ENCODE data around the gene CTDSP2.
"Not testable (repeated sequence)": the region's sequence is repeated elsewhere in the genome, so short reads cannot be mapped to it uniquely, and the experiment has no call there.

Gene CTDSP2

DNA sequence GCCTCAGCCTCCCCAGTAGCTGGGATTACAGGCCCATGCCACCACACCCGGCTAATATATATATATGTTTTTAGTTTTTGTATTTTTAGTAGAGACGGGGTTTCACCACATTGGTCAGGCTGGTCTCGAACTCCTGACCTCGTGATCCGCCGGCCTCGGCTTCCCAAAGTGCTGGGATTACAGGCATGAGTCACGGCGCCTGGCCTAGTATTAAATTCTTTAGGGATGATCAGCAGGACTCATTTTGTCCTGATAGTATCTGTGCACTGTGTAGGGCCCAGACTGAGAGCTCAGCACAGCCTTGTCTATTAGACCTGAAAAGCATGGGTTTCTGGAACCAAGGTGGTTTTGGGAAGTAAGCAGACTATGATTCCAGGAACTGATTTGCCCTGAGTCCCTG is 34.5 kb upstream of the CTDSP2 start:
- not testable (repeated sequence) for DNase-seq

DNA sequence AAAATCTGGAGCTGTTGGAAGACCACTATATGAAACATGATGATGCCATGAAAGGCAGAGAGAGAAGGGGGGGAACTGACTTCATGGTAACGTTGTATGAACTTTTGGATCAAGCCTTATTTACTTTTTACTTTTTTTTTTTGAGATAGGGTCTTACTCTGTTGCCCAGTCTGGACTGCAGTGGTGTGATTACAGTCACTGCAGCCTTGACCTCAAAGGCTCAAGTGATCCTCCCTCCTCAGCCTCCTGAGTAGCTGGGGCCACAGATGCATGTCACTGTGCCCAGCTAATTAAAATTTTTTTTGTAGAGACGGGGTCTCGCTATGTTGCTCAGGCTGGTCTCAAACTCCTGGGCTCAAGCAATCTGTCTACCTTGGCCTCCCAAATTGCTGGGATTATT is 31.3 kb upstream of the CTDSP2 start:
- DNase-seq = no peak

DNA sequence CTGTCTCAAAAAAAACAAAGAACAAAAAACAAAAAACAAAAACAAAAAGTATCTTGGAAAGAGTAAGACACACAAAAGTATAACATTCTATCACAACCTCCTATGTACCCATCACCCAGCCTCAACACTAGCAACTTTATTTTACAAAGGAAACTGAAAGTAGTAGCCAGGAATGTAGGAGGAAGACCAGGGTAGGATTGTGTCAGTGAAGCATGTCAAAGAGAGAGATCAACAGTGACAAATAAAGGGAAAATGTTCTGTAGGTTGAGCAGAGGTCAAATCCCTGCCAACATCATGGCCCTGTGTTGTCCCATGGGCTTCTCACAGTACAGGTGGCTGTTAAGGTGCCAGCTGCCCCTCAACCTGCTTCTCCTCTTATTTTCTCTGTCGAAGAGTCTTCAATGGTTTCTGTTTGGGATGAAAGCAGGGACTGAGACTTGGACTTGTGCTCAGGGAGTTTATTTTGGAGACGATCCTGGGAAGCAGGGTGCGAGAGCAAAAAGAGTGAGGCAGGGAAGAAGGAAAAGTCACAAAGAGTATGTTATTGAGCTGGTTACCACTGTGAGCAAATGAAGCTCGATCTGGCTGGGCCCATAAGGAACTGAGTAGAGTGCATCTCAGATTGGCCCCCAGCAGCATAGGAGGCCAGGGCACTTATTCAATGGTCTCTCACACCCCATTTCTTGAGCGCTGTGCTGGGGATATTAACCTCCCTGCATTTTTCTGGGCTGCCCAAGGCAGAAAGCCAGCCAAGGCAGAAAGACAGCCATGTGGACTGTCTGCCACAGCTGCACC is 29.4 kb upstream of the CTDSP2 start:
- no peak for DNase-seq

DNA sequence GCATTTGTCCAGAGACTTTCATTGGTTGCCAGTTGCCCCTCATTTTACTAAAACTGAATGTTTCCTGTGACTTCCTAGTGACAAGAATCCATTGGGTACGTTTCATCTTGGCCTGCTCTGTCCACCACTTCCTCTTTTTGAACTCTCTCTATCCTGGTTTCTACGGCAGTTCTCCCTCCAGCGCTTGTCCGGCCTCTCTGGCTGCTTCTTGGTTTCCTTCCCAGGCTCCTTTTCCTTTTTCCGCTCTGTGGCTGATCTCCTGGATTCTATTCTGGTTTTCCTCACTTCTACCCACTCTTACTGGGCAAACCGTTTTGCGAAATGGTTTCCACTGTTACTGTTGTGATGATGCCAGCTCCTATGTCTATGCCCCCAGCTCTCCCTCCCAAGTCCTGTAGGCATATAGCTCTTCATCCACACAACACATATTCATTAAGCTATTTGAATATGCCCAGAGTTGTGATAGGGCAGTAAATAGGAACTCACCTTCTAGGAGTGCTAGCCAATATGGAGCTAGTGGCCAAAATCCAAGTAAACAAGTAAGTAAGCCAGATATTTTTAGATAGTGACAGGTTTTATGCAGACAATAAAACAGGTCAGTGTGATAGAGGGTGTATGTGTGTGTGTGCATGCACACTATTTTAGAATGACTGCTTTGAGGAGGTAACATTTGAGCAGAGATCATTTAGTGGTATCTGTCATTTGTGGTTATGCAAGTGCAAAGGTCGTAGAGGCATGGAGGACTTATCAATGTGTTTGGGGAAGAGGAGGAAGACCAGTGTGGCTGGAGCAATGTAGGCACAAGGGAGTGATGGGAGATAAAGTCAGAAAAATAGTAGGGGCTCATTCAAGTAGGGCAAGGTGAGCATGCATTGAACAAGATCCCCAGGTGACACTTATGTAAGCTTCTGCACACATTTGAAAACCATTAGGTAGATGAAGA is 27.9 kb upstream of the CTDSP2 start:
- DNase-seq = no peak

DNA sequence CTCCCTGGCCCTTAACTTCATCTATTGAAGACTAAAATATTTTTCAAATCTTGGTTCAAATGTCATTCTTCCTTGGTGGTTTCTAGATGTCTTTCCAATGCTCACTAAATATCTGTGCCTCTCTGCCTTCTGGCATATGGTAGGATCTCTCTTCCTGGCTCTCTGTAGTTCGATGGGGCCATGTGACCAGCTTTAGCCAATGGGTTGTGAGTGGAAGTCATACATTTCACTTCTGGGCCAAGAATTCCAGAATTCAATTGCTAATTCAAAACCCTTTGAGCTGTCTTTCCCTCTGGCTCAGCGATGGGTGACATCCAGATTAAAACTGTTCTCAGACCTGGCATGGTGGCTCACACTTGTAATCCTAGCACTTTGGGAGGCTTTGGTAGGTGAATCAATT is 25.8 kb upstream of the CTDSP2 start:
- no peak for DNase-seq

DNA sequence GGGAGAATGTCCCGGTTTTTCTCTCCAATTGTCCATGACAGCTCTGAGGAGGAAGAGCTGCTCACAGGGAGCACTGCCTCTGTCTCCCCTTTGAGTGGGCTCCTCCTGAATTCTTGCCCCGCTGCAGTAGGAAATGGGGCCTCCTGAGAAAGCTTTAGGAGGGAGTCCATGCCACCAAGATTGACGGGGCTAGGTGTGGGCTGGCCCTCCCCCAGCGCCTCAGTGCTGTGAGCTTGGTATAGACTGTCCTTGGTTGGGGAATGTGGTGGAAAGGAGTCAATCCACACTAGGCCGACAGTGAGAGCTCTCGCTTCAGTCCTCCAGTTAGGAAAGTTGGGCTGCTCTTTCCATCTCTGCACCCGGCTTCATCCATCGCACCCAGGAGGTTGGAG is 23.4 kb upstream of the CTDSP2 start:
- DNase-seq = no peak

DNA sequence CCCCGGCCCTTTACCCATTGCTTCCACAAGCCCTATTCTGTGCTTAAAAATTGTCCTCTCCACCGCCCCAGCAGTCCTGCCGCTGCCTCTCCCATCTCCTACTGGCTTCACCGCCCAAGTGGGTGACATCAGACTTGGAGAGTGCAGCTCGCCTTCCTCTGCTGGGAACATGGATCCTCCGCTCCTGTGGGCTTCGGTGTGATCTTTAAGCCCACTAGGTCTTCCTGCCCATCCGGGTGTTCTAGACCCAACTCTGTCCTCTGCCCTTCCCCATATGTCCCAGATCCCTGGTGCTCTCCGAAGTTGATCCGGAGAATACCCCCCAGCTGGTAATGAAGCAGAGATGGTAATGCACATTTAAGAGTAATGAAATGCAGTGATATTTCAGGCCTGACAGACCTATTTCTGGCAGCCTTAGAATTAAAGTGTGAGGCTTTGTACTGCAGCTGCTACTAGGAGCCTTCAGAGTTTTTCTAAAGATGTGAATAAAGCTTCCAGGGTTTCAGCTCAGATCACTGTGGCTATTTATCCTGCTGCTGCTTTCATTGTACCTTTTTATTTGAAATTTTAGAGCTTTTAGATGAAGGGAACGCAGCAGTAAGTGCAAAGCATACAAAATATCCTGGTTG is 22.9 kb upstream of the CTDSP2 start:
- no peak for DNase-seq

DNA sequence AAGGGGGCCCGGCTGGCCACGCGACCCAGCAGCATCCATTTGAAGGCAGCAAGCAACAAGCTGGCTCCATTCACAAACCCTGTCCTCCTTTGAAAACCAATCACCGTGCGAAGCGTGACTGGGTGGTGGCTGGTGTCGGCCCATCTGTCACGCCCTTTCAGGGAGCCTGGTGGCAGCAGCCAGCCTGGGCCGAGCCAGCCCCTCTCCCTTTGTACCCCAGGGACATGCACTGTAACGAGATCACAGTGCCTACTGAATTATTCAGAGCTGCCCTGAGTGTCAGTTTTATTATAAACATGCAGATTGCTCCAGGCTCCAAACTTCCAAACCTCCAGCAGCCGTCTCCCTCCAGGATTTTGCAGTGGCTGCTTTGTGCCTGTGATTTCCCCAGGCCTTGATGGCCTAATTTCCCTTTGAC is 22.3 kb upstream of the CTDSP2 start:
- no peak for DNase-seq

DNA sequence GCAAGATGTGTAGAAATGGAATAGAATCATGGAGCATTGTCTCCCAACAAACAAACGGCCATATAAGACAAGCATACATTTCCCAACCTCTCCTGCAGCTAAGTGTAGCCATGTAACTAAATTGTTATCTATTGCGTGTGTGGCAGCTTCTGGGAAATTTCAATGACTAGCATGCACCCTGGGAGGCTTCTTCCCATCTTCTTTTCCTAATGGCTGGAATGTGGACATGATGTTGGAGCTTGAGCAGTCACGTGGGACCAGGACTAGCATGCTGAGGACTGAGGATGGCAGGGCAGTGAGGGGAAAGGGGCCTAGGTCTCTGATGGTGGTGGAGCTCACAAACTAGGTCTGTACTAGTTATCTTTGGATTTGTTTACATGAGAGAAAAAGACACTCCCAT is 21.7 kb upstream of the CTDSP2 start:
- DNase-seq = no peak

DNA sequence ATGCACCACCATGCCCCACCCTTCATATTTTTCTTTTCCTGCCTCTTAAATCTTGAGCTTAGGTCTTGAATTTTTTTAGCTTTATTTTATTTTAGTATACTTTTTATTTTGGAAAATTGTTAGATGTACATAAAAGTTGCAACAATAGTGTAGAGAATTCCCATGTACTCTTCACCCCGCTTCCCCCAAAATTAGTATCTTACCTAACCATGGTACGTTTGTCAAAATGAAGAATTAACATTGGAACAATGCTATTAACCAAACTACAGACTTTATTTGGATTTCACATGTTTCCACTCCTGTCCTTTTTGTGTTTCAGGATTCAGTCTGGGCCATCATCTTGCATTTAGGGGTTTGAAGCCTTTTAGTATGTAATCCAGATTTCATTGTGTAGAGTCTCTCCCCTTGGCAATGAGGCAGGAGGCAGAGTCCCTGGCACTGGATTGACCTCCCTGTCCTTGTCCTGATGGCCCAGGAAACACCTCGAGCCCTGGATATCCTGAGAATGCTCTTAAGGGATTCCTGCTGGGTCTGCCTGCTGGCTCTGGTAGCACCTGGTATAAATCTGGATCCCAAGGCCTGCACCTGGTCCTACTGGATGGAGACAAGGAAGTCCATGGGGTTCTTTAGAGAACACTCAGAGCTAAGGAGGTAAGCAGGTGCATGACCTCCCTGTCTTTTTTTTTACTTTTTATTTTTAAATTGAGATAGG is 19.9 kb upstream of the CTDSP2 start:
- no peak for DNase-seq

DNA sequence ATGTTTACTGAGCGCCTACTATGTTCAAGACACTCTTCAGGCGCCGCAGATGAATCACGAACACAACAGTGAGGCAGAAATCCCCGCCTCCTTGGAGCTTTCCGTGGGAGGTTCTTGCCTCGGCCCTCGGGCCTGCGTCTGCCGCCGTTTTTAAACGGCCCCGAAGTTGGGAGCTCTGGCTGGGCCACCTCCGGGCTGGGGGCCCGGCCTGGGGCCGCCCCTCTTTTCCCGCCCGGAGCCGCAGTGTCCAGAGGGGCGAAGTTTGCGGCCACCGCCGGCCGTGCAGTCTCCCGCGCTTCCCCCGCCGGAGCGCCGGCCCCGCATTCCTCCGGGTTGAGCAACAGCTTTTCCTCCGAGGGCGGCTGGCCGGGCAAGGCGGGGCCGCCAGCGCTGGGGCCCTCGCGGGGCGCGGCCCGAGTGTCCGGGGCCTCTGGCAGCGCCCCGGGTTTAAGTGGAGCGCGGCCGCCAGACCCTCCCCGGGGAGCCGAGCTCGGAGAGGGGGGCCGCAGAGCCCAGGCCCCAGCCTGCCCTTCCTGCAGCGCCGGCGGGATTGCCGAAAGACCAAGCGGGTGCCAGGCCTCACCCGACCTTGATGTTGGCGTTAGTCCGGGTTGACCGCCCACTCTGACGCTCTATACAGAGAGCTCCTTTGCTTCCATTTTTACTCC is 18.7 kb upstream of the CTDSP2 start:
- DNase-seq = no peak

DNA sequence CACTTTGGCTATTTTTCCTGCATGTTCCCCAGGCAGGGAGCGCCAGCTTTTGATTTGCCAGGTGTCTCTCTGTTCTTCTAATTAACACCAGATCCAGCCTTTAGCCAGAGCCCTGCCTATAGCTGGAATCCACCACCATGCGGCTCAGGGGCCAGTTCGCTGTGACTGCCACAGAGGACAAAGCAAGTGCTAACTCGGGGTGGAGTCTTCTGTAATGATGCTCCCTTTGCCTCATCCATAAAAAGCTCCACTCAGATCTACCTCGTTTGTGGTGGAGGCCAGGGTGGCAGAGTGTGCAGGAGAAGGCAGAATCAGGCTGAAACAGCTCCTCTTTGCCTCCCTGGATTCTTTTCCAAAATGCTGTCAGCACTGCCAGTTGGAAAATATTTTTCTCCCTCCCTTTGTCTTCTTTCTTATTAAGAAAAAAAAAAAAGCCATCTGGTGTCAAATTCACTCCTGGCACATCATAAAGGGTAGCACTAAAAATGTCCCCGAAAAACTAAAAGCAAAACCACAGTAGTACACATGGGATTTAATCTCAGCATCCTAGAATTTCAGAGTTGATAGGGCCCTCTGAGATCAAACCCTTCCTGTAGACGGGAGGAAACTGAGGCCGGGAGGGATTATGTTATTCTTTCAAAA is 18.0 kb upstream of the CTDSP2 start:
- no peak for DNase-seq

DNA sequence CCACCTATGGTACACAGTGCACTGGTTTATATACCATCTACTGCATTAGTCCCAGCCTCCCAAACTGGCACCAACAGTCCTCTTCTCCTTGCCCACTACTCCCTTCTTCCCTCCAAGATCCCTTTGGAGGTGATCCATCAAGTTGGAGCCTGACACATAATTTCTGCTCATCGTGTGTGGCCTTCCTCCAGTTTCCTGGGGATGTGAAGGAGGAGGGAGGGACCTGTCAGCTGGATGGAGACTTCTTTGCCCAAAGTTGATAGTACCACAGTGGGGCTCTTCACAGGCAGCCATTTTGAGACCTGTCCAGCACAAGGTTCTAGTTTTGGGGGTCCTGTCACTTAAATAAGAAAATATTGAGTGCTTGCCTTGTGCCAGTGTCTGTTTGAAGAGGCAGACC is 17.1 kb upstream of the CTDSP2 start:
- no peak for DNase-seq

DNA sequence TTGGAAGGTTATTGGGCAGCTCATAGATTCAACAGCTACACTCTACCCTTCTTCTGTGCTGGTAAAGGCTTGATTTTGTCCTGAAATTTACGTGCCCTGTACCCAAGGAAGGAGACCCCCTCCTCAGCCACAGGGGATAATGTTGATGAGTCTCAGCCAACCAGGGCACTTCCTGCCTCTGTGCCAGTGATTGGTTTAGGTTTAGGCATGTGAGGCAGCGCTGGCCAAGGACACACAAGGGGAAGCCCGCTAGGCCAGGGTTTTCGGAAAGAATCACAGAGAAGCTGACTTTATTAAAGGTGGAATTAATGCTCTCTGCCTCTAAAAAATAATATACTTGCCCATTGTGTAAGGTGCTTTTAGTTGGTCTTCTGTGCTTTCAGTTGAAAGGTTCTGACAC is 15.4 kb upstream of the CTDSP2 start:
- DNase-seq = no peak

DNA sequence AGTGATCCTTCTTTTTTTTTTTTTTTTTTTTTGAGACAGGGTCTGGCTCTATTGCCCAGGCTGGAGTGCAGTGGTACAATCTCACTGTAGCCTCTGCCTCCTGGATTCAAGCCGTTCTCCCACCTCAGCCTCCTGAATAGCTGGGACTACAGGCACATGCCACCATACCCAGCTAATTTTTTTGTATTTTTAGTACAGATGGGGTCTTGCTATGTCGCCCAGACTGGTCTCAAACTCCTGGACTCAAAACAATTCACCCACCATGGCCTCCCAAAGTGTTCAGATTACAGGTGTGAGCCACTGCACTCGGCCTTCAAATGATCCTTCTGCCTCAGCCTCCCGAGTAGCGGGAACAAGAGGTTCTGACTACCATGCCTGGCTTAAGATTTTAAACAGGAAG is 14.4 kb upstream of the CTDSP2 start:
- DNase-seq = not testable (repeated sequence)

DNA sequence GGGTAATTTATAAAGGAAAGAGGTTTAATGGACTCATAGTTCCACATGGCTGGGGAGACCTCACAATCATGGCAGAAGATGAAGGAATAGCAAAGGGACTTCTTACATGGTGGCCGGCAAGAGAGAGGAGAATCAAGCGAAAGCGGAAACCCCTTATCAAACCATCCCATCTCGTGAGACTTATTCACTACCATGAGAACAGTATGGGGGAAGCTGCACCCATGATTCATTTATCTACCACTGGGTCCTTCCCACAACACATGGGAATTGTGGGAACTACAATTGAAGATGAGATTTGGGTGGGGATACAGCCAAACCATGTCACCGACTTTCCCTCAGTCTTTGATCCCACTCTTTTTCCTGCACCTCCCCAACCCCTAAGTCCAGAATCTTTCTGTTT is 12.6 kb upstream of the CTDSP2 start:
- DNase-seq = no peak

DNA sequence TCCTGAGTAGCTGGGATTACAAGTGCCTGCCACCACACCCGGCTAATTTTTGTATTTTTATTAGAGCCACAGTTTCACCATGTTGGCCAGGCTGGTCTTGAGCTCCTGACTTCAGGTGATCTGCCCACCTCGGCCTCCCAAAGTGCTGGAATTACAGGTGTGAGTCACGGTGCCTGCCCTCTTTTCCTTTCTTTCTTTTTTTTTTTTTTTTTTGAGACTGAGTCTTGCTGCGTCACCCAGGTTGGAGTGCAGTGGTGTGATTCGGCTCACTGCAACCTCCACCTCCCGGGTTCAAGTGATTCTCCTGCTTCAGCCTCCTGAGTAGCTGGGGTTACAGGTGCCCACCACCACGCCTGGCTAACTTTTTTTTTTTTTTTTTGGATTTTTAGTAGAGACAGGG is 11.6 kb upstream of the CTDSP2 start:
- DNase-seq = not testable (repeated sequence)

DNA sequence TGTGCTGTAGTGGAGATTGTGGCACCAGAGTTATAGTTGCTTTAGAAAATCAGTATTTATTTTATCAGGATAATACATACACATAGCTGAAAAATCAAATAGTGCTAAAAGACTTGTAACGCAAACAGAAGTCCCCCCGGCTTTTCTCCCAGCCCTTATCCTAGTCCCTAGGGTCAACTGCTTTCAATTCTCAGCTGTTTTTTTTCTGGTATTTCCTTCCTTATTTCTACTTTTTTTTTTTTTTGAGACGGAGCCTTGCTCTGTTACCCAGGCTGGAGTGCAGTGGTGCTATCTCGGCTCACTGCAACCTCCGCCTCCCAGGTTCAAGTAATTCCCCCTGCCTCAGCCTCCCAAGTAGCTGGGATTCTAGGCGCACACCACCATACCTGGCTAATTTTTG is 8.4 kb upstream of the CTDSP2 start:
- DNase-seq = no peak

DNA sequence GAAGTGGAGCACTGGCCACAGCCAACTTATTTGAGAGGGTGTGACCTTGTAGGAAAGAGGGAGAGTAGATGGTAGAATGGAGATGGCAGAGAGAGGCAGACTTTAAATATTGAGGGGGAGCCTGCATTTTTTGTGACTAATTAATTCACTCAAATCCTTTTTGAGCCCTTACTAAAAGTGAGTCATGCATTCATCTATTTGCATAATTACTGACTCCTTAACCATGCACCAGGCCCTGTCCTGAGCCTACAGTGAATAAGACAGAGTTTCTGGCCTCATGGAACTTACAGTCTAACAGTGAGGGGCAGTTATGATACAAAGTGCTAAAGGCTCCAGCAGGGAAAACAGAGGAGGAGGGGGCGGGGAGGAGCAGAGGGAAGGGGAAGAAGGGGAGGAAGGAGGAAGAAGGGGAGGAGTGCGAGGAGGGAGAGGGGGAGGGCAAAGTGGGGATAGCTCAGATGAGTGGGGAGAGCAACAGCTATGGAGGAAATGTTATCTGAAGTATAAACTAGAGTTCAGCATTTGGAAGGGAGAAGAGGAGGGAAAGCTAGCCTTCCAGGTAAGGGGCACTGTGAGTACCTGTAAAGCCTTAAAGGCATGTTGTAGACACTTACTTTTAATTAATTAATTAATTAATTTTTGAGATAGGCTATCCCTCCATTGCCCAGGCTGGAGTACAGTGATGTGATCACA is 7.5 kb upstream of the CTDSP2 start:
- no peak for DNase-seq

DNA sequence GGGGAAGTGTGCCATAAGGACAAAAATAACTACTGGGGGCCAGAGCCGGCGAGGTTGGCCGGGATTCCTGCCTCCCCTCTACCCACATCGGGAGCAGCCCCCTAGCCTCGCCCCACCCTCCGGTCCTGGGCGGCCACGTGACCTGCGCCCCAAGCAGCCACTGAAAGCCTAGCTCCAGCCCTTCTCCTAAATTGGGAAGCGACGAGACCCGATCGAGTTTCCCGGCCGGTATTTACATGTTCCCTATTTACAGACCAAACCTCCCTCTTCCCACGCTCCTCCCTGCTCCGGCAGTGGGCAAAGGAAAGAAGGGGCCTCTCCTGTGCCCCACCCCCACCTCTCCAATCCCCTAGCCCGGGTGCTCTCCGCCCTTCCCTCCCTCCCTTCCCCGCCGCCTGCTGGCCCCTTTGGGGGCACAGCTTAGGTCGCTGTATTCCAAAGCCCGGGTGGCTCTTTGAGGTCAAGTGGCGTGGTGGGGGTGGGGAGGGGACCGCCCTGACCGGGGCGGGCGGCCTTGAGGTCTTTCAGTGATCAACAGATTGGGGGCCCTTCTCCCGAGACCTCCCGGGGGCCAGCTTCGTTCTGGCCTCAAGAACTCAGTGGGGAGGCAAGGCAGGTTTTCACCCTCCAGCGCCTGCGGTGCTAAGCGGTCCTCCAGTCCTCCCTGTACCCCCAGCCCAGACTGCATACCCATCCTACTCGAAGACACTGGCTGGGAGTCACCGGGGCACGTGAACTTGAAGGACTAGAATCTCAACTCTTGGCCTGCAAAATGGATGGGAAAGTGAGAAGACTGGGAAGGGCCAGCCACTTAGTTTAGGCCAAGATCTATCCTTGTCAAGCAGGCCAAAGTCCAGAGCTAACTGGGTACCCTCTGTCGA is 6.3 kb upstream of the CTDSP2 start:
- peak; percentile 61 for DNase-seq

Measured in DMS79 (cell line).